ENCODE data around the gene MC4R. TPM values are rescaled to one million over a fixed set of nuclear protein-coding genes. Genes with fewer than 3 reads are reported as not detected.

The MC4R gene
- total RNA-seq, 1 donor from 2014 or later: not detected

DNA sequence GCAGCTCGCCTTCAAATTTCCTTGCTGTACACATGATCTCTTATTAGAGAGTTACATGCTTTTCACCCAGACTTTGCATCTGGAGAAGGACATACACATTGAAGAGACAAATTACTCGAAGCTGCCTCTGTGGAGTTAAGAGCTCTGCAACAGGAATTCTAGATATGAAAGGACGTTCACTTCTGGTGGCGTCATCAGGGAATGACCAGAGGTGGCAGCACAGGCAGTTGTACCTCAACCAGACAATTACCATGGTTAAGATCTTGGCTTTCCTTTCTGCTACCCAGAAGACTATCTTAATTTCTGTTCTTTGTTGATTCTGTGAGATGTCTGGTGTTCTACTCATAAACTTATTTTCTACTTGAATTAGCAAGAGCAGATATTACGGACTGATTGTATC is 39.1 kb upstream of the MC4R start:
- Mint-ChIP-seq H3K9me3 (ENCODE audit: unreplicated experiment) (no peaks in the 10 kb centered on the region), H3K27ac (ENCODE audit: unreplicated experiment) (no peak overlapping the region), H3K4me3 (ENCODE audit: unreplicated experiment) (no peak overlapping the region), H3K27me3 (ENCODE audit: unreplicated experiment) (peaks cover 52% of the 10 kb centered on the region), H3K4me1 (ENCODE audit: unreplicated experiment) (no peaks in the 10 kb centered on the region), H3K36me3 (ENCODE audit: unreplicated experiment) (no peaks in the 10 kb centered on the region)
- DNase-seq (ENCODE audit: extremely low spot score, unreplicated experiment): no peak
- peak; percentile 22 for TF ChIP-seq CTCF (IDR thresholded peaks at IDR 0.05)

GRCh38 chr18:60406721-60407120 is 34.1 kb upstream of the MC4R start:
- no peak for TF ChIP-seq CTCF (IDR thresholded peaks at IDR 0.05)
- H3K27ac Mint-ChIP-seq (ENCODE audit: unreplicated experiment): no peak overlapping the region
- no peaks in the 10 kb centered on the region for H3K36me3 Mint-ChIP-seq (ENCODE audit: unreplicated experiment)
- no peak for DNase-seq (ENCODE audit: extremely low spot score, unreplicated experiment)
- H3K27me3 Mint-ChIP-seq (ENCODE audit: unreplicated experiment): peaks cover 71% of the 10 kb centered on the region
- H3K4me1 Mint-ChIP-seq (ENCODE audit: unreplicated experiment): no peaks in the 10 kb centered on the region
- no peaks in the 10 kb centered on the region for H3K9me3 Mint-ChIP-seq (ENCODE audit: unreplicated experiment)
- no peak overlapping the region for H3K4me3 Mint-ChIP-seq (ENCODE audit: unreplicated experiment)

- Mint-ChIP-seq H3K9me3 (ENCODE audit: unreplicated experiment) (no peaks in the 10 kb centered on the region), H3K4me3 (ENCODE audit: unreplicated experiment) (no peak overlapping the region), H3K4me1 (ENCODE audit: unreplicated experiment) (no peaks in the 10 kb centered on the region), H3K27me3 (ENCODE audit: unreplicated experiment) (peaks cover 66% of the 10 kb centered on the region), H3K27ac (ENCODE audit: unreplicated experiment) (no peak overlapping the region), H3K36me3 (ENCODE audit: unreplicated experiment) (no peaks in the 10 kb centered on the region)
- no peak for DNase-seq (ENCODE audit: extremely low spot score, unreplicated experiment)
- no peak for TF ChIP-seq CTCF (IDR thresholded peaks at IDR 0.05)
These were observed 32.0 kb upstream of the MC4R start for GRCh38 chr18:60404486-60405085.

DNA sequence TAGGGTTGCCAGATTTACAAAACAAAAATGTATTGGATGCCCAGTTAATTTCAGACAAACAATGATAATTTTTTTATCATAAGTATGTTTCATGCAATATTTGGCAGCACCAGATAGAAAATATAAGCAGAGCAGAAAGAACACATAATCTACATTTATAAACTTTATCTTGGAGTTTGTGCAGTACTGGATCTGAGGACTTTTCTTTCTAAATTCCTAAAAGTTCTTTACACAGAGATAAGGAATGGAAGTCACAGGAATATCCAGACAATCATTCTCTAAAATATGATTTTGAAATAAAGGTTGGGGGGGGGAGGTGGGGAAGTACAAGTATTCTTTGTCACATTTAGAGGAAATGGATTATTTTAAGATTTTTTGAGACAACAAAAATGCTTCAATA is 28.8 kb upstream of the MC4R start:
- no peak for TF ChIP-seq CTCF (IDR thresholded peaks at IDR 0.05)
- Mint-ChIP-seq H3K4me3 (ENCODE audit: unreplicated experiment) (no peak overlapping the region), H3K27ac (ENCODE audit: unreplicated experiment) (no peak overlapping the region), H3K36me3 (ENCODE audit: unreplicated experiment) (no peaks in the 10 kb centered on the region), H3K9me3 (ENCODE audit: unreplicated experiment) (no peaks in the 10 kb centered on the region), H3K27me3 (ENCODE audit: unreplicated experiment) (peaks cover 49% of the 10 kb centered on the region), H3K4me1 (ENCODE audit: unreplicated experiment) (no peaks in the 10 kb centered on the region)
- no peak for DNase-seq (ENCODE audit: extremely low spot score, unreplicated experiment)

DNA sequence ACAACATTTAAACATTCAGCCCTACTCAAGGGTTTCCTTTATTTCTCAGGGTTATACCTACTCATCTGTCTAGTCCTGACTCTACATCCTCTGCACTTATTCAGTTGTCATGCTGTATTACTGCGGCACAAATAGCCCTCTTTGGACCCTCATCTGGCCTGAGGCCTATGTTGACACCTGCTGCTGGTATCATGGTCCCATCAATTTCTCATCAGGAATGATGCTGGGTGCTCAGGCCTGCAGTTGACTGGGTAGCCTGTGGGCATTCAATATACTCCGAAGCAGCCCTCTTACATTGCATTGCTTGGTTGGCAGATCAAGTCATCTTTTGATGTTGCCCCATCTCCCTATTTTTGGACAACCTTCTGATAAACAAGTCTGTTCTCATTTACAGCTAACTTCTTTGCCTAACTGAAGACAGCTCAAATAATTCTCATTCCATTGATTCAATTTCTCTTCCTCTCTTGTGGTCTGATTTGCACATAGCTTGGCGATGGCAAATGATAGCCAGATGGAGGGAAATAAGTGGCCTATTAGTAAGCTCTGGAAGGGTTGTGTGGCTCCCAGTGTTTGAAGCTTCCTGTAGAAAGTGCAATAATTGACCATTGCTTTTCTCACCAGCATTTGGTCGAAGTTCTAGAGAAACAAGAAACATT is 19.1 kb upstream of the MC4R start:
- H3K36me3 Mint-ChIP-seq (ENCODE audit: unreplicated experiment): no peaks in the 10 kb centered on the region
- DNase-seq (ENCODE audit: extremely low spot score, unreplicated experiment): no peak
- no peaks in the 10 kb centered on the region for H3K4me1 Mint-ChIP-seq (ENCODE audit: unreplicated experiment)
- no peak overlapping the region for H3K27ac Mint-ChIP-seq (ENCODE audit: unreplicated experiment)
- no peaks in the 10 kb centered on the region for H3K9me3 Mint-ChIP-seq (ENCODE audit: unreplicated experiment)
- peaks cover 33% of the 10 kb centered on the region for H3K27me3 Mint-ChIP-seq (ENCODE audit: unreplicated experiment)
- no peak for TF ChIP-seq CTCF (IDR thresholded peaks at IDR 0.05)
- no peak overlapping the region for H3K4me3 Mint-ChIP-seq (ENCODE audit: unreplicated experiment)
